Iris pigment epithelial cell (primary cell): ENCODE data around the gene SLC1A2.

ENCODE experiments used
- DNase-seq: peaks from one replicate; pipeline ENCODE4 v3.0.0-alpha.2; 2011; ENCODE audit warnings: low read depth

Gene SLC1A2

GRCh38 chr11:35223991-35224390 is 195.4 kb downstream of the SLC1A2 start:
- DNase-seq = no peak

GRCh38 chr11:35223371-35223796 is 196.0 kb downstream of the SLC1A2 start:
- peak; percentile 30 for DNase-seq

GRCh38 chr11:35218956-35219355 is 200.4 kb downstream of the SLC1A2 start:
- DNase-seq = peak; percentile 86

GRCh38 chr11:35216962-35217678 is 202.2 kb downstream of the SLC1A2 start:
- peak; percentile 40 for DNase-seq

- no peak for DNase-seq
Measured at GRCh38 chr11:35215945-35216344, 203.4 kb downstream of the SLC1A2 start.

GRCh38 chr11:35214792-35215193 is 204.6 kb downstream of the SLC1A2 start:
- peak; percentile 98 for DNase-seq

GRCh38 chr11:35214226-35214770 is 205.1 kb downstream of the SLC1A2 start:
- DNase-seq = peak; percentile 74

- DNase-seq = no peak
Measured at GRCh38 chr11:35211952-35212351, 207.4 kb downstream of the SLC1A2 start.

GRCh38 chr11:35210876-35211546 is 208.3 kb downstream of the SLC1A2 start:
- peak; percentile 22 for DNase-seq

- no peak for DNase-seq
Measured at GRCh38 chr11:35208795-35209194, 210.6 kb downstream of the SLC1A2 start.

GRCh38 chr11:35207471-35208403 is 211.6 kb downstream of the SLC1A2 start:
- peak; percentile 16 for DNase-seq

- DNase-seq = no peak
Measured at GRCh38 chr11:35206616-35207015, 212.7 kb downstream of the SLC1A2 start.

- DNase-seq = no peak
Measured at GRCh38 chr11:35204614-35205013, 214.7 kb downstream of the SLC1A2 start.
